ENCODE data around the gene BNIP3. TPM values are rescaled to one million over a fixed set of nuclear protein-coding genes. Genes with fewer than 3 reads are reported as not detected.
A peak's percentile ranks its signal among the peaks of the same experiment; 100 is the strongest.

Gene BNIP3
- total and polyA plus RNA-seq, 2 of the 13 experiments (the other 11 are each of a cell fraction or from before 2014, with no cell fraction given), result 73.7 to 223 TPM

GRCh38 chr10:131981429-131982184, at the start of gene BNIP3 (continued):
- TF ChIP-seq ZBTB43 (CRISPR knock-in tag; conservative IDR thresholded peaks at IDR 0.05) (peak; percentile 78), GATAD2A (CRISPR knock-in tag; IDR thresholded peaks at IDR 0.05) (no peak), NAIF1 (CRISPR knock-in tag; IDR thresholded peaks at IDR 0.05; ENCODE audit: borderline replicate concordance) (no peak), ZBTB7B (CRISPR knock-in tag; IDR thresholded peaks at IDR 0.05) (peak; percentile 27; the same call in 1 of the 2 replicates), ZNF18 (CRISPR knock-in tag; IDR thresholded peaks at IDR 0.05; ENCODE audit: insufficient replicate concordance) (peak; percentile 75), ELF1 (CRISPR knock-in tag; IDR thresholded peaks at IDR 0.05) (no peak), MTERF4 (CRISPR knock-in tag; IDR thresholded peaks at IDR 0.05) (peak; percentile 55; the same call in 1 of the 2 replicates), REST (IDR thresholded peaks at IDR 0.05; ENCODE audit: borderline replicate concordance in 1 of 2, low read depth in 1 of 2, low read length in 2 of 2) (peak in 1 of 2 experiments; percentile 64; a peak in 1 of 4 replicates), ZNF331 (CRISPR knock-in tag; IDR thresholded peaks at IDR 0.05) (no peak; the same call in 1 of the 2 replicates), SP1 (IDR thresholded peaks at IDR 0.05) (no peak), SP1 (CRISPR knock-in tag; IDR thresholded peaks at IDR 0.05) (peak; percentile 91), ZNF235 (CRISPR knock-in tag; IDR thresholded peaks at IDR 0.05; ENCODE audit: borderline replicate concordance) (no peak), PLRG1 (conservative IDR thresholded peaks at IDR 0.05) (no peak), ZFAT (CRISPR knock-in tag; conservative IDR thresholded peaks at IDR 0.05) (peak; percentile 69; the same call in 1 of the 2 replicates), ZNF883 (CRISPR knock-in tag; IDR thresholded peaks at IDR 0.05; ENCODE audit: not compliant biosample characterization) (peak; percentile 91), MLXIP (CRISPR knock-in tag; IDR thresholded peaks at IDR 0.05; ENCODE audit: borderline replicate concordance) (no peak; the same call in 1 of the 2 replicates), NFE2 (CRISPR knock-in tag; IDR thresholded peaks at IDR 0.05) (no peak), ZMYM3 (CRISPR knock-in tag; IDR thresholded peaks at IDR 0.05) (no peak)

Data from HepG2 (cell line).